Sigmoid colon (tissue), 4 donors: ENCODE measurements around the gene ARHGAP15.

Source experiments
- CTCF ChIP-seq, 4 experiments: fragments of 450-650 bp in 3 of 4; fragments of 200-600 bp in 1 of 4; IDR thresholded peaks; one replicate each; pipeline ENCODE4 v1.5.1; 2016 to 2019; ENCODE audit warnings: antibody characterized with exemption in 4 of 4, mild to moderate bottlenecking in 3 of 4, moderate library complexity in 2 of 4
- POLR2A ChIP-seq, 2 donors: fragments of 450-650 bp; IDR thresholded peaks; one replicate each; pipeline ENCODE4 v1.6.1; 2016; ENCODE audit warnings: antibody characterized with exemption in 2 of 2, mild to moderate bottlenecking in 2 of 2, moderate library complexity in 2 of 2
- POLR2AphosphoS5 ChIP-seq, 4 donors: sonication (generic); formaldehyde crosslinking; IDR thresholded peaks; one replicate each; pipeline ENCODE4 v1.6.1; 2017; ENCODE audit warnings: antibody characterized with exemption in 4 of 4

- no peak for TF ChIP-seq CTCF (IDR thresholded peaks at IDR 0.05)
- no peak for TF ChIP-seq POLR2A (IDR thresholded peaks at IDR 0.05)
- TF ChIP-seq POLR2AphosphoS5 (IDR thresholded peaks at IDR 0.05): no peak
Observed at GRCh38 chr2:143165291-143165690, 36.1 kb downstream of the ARHGAP15 start.
